Bone marrow (tissue), 2 donors: ENCODE measurements around the gene TLE1.
"Not testable (repeated sequence)": the region's sequence is repeated elsewhere in the genome, so short reads cannot be mapped to it uniquely, and the experiment has no call there.

ENCODE experiments used
- DNase-seq, 2 donors: peaks; one replicate each; lab custom pipeline; 2025; lab: John Stamatoyannopoulos, UW

Gene TLE1

DNA sequence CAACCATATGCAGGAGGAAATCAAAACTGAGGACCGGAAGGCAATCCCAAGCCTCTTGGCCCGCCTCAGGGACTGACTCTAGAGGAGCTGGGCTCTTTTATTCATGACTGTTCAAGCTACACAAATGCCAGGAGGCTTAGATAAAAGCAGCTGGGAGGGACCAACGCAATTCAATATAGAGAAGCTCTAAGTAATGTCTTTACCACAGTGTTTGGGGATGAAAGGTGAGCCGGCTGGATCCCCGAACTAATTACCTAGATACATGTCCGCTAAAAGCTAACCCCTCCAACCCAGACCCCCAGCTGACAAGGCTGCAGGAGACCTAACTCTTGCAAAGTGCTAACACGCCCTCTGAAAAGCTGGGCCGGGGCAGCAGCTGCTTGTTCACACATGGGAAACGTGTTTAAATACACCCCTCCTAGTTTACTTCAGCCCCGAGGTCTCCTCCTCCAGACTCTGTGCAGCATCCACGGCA is 67.5 kb downstream of the TLE1 start:
- no peak for DNase-seq

DNA sequence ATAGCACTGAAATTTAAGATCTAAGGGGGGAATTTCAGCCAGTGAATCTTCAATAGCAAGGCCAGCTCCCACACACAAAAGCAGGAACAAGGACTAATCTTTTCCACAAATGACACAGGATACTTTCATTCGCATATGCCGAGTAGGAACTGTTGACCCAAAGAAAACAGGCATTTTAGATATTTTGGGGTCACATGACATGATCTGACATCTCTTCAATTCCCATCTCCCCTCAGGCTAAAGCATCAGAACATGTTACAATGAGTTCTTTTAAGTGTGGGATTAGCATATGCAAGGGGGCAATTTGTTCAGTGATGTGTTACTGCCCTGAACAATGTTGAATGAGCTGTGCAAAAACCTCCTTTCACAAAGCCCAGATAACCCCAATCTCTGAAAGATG is 68.2 kb downstream of the TLE1 start:
- DNase-seq = no peak

DNA sequence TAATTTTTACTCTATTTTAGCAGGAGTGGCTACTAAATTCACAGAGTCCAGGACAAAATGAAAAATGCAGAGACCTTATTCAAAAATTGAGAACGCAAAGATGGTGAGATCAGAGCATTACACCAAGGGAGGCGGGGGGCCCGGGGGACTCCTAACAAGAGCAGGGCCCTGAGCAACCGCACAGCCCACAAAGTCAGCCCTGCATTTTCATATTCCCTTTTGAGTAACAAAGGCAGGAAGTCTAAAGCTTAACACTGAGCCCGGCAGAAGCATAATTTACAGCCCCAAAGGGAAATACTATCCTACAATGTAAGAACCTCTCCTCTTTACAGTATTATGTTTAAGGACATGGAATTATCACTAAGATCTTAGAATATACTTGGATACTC is 69.4 kb downstream of the TLE1 start:
- no peak for DNase-seq

DNA sequence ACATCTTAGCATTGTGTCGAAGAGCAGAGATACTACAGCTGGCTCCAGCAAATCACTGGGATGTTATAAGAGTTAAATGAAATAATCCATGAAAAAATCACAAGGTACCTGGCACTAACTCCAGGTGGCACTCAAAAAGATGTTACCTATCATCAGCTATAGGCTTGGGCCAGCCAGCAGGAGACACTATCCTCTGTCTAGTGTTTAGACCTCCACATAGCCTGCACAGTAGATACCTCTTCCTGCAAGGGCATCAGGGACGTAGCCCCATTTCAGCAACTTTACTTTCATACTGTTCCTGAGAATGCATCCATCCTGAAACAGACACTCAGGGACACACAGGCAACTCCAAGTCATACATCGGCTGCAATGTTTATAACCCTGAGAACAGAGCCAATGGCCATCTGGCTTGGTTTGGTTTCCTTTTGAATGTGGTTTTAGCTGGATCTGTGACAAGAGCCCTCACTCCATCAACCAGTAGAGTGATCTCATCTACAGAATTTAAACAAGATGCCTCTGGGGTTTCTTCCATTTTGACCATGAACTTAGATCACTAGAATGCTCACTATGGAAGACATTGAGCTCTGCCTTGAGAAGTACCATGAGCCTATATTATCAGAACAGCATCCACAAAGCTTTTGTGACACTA is 69.9 kb downstream of the TLE1 start:
- no peak for DNase-seq

DNA sequence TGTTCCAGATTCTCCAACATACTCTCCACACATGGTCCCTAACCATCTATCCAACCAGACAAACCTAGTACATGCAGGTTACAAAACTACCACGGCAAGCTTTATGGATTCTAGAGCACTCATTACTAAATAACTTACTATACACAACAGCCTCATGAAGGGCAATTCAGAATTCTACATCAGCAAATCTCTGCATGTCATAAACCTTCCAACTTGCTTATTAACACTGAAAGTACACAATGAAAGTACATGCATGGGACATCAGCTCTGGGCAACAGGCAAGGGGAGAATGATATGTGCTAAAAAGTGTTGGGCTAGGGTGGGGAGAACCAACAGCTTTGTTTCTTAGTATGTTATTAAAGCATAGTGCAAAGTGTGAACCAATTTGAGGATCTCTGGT is 70.4 kb downstream of the TLE1 start:
- DNase-seq = no peak

DNA sequence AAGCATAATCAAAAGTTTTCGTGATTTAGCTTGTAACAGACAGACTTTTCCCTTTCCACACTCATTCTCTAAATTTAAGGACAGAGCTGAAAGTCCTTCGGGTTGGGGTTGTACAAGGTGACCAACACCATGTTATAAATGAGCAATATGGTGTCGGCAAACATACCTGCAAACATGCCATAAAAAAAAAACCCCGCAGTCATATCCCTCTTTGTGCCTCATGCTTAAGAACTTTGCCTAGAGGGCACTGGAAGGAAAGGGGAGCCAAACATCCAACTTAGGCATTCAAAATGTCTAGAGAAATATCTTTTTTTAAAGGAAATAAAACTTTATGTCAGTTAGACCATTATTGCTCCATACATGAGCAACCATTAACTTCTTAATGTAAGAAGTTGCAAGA is 73.2 kb downstream of the TLE1 start:
- DNase-seq = no peak

DNA sequence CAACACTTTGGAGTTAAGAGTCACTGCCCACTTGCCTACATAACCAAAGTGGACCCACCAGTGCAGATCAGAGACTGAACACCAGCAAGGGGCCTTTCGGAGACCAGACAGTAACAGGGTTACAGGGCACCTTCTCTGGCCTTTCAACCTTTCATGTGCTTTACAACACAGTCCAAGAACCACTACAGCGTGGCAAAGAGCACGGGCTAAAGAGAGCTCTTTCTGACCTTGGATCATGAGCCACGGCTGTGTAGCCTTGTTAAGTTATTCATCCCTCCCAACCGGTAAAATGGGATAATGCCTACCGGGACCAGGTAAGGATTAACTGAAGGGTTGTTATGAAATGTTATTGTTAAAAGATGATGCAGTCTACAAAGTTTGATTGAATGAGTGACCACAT is 75.0 kb downstream of the TLE1 start:
- DNase-seq = no peak

DNA sequence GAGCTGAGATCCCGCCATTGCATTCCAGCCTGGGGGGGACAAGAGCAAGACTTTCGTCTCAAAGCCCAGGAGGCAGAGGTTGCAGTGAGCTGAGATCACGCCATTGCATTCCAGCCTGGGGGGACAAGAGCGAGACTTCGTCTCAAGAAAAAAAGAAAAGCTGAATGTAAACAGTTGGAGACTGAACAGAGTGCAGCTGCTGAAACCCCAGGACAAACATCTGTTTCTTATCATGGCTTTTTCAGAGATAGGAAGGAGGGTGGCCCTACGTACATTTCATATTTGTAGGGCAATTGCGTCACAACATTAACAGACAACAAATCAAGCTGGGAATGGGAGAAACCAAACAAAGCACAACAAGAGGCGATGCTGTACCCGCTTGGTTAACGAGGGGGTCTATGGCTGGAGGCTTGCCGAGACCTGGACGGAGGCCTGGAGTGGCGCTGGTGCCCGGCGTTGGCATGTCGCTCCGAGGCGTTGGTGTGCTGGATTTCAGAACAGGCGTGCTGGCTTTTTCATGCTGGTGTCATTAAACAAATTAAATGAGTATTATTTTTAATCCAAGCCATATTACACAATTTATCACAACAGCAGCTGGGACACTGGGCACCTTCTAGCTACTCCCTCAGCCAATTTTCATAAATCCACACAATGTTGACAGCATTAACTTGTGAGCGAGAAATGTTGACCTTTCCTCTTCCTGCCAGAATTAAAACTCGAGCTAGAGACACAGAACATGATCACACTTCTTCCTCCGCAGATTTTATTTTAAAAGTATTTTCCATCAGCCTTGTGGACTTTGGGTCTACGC is 76.1 kb downstream of the TLE1 start:
- DNase-seq = no peak

DNA sequence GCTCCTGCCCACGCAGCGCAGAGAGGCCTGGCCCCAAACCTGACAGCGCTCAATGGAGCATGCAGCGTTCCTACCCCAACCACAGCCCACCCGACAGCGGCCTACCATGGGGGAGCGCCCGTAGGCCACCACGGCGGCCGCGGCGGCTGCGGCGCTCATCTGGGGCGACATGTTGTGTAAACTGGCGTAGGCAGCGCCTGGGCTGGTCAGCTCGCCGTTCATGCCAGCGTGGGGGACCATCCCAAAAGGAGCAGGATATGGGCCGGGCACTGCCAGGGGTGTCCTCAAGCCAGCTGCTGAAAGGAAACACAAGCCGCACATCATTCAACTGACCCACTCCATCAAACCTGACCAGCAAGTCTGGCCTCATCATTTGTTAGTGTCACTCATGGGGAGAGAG is 77.7 kb downstream of the TLE1 start:
- no peak for DNase-seq

DNA sequence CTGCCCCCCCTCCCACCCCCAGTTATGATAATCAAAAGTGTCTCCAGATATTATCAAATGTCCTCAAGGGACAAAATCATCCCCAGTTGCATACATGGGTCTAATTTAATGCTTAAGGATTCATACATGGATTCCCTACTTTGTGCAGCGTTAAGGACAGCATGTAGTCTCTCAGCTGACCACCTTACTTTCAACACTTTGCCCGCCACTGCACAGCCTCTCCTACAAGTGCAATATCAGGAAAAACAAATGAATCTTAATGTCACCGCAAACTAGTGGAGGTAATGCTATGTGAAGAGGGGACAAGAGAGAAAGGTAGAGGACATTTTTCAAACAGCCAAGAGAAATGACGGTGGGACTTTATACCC is 78.6 kb downstream of the TLE1 start:
- no peak for DNase-seq

DNA sequence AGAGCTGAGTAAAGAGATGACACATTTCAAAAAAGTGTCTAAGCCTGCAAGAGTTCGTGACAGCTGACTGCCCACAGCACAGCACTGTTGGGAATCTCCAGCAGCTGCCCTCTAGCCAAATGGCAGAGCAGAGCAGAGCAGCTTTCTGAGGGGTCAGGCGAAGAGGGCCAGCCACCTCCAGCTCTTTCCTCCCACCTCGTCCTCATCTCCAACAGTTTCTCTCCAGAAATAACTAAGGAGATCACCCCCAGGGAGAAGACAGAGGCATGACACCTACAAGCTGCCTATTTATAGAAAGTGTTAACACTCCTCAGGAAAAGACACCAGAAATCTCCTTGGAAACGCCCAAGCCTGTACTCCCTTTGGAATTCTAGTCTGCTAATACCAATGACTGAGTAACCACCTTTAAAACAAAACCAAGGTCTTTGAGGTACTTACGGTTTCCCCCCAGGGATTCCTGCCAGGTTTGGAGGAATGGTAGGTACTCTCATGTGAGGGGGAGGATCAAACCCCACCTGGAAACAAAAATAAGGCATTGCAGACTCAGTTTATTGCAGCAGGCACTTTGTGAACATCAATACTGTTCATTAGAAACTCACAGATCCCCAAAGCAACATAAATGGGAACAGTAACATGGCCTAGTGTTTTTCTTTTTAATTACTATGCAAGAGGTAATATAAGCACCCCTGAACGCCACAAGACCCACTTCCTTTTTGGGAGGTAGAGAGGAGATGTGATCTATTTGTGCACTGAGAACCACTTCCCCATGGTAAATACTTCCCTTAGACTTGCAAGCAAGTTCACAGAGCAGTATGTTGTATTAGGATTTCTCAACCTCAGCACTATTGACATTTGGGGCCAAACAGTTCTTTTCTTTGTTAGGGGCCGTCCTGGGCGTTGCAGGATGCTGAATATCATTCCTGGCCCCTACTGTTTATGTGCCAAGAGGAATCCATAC is 79.3 kb downstream of the TLE1 start:
- no peak for DNase-seq

DNA sequence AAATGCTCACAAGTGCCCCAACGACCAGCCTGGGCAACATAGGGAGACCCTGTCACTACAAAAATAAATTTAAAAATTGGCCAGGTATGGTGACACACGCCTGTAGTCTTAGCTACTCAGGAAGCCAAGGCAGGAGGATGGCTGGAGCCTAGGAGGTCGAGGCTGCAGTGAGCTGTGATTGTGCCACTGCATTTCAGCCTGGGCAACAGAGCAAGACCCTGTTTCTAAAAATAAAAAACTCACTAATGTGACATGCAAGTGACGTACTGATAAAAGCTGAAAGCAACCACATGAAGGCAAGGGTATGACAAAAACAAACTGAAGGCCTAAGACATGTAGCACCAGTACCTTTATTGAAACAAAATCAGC is 81.1 kb downstream of the TLE1 start:
- DNase-seq = no peak

DNA sequence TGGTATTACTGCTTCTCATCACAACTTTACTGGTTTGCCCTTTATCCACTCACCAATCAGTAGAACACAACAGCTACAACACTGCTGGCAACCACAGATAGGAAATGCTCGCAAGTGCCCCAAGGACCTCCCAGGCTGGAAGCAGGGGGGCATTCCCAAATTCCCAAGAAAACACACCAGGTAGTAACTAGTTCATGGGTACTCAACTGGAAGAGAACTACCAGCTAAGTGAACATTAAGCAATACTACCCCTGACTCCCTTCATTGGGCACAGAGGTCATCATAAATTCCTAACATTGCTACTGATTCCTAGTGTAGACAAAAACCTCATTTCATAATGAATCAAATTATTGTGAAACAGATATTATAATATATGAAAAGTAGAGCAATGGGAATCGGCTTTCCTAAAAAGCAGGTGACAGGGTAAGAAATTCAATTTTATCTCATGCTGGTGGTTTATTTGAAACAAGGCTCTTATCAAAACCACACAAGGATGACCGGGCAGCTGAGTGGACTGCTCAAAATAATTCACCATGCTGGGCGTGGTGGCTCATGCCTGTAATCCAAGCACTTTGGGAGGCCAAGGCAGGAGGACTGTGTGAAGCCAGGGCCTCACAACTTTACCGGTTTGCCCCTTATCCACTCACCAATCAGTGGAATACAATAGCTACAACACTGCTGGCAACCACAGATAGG is 81.6 kb downstream of the TLE1 start:
- DNase-seq = no peak

DNA sequence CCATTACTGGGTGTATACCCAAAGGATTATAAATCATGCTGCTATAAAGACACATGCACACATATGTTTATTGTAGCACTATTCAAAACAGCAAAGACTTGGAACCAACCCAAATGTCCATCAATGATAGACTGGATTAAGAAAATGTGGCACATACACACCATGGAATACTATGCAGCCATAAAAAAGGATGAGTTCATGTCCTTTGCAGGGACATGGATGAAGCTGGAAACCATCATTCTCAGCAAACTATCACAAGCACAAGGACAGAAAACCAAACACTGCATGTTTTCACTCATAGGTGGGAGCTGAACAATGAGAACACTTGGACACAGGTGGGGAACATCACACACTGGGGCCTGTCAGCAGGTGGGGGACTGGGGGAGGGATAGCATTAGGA is 83.1 kb downstream of the TLE1 start:
- DNase-seq = not testable (repeated sequence)

DNA sequence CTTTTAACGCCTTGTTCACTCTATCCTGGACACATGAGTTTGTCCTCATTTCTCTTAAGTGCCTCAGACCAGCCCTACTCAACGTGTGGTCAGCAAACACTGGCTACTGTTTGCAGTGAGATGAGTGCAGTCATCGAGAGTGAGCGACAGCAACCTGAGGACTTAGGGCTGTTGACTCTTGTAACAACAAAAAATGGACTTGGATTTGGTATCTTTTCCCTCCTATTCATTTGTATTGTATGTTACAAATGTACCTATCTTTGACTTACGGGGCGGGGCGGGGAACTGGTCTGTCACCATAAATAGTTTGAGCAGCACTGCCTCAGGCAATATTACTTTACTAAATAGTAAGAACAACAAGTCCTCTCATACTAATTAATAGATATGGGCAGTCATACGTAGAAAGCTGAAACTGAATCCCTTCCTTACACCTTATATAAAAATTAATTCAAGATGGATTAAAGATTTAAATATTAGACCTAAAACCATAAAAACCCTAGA is 84.1 kb downstream of the TLE1 start:
- no peak for DNase-seq

DNA sequence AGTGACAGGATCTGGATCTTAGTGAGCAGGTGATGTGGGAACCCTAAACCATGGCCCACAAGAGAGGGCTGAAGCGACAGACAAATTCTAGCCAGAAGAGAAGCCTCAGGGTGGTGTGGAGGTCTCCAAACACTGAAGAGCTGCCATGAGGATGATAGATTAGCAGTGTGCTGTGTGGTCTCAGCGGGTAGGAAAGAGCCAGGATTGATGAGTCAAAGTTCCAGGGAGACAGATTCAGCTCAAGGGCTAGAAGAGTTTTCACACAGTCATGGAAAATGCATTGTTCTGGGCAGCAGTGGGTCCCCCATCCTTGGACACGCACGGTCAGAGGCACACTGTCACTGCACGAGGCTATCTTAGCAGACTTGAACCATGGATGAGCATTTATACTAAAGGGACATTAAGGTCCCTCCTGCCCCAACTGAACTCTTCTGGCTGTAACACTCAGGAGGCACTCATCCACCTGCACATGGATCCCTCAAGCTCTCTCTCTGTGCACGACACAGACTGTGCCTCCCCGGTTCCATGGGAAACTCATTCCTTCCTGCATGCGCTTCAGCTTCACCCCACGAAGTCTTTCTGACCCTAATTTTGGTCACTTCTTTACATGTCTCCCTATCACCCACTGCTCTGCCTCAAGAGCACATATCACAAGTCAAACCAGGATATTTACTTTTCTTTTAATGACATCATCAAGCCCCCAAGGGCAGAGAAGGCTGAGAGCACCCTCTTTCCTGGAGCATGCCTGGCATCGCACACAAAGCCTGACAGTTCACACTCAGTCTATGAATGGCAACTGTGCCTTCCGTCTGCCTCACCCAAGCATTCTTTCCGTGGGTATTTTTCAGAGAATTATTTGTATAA is 84.8 kb downstream of the TLE1 start:
- no peak for DNase-seq

DNA sequence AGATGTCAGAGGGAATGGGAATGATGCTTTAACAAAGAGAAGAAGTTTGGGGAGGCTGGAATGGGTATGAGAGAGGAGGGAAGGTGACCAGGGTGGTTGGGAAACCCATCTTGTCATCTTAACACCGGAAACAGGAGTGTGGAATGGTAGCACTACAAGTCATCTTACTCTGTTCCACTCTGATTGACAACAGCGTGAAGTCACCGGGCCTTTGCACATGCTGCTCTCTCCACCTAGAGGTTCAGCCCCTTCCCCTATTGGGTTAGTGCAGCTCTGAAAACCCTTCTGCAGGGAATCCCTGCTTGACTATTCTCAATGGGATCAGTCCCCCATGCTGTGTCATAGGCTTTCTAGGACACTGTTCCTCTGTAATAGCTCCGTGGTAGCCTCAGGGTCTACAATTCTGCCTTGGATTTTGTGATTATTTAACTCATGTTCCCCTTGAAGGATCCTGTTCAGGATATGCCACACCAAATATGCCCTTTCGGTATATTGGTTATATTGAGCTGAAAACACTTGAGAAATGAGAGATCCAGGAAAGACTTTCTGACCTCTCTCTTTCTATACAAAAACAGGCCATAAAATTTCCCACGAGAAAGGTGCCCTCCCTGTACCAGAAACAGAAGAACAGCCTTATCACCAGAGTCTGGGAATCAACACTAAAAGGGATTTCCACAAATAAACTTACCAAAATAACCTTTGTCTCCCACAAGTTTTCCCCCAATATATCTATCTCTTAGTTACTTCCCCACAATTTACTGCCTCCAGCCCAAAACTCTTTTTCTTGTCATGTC is 86.3 kb downstream of the TLE1 start:
- DNase-seq = no peak

DNA sequence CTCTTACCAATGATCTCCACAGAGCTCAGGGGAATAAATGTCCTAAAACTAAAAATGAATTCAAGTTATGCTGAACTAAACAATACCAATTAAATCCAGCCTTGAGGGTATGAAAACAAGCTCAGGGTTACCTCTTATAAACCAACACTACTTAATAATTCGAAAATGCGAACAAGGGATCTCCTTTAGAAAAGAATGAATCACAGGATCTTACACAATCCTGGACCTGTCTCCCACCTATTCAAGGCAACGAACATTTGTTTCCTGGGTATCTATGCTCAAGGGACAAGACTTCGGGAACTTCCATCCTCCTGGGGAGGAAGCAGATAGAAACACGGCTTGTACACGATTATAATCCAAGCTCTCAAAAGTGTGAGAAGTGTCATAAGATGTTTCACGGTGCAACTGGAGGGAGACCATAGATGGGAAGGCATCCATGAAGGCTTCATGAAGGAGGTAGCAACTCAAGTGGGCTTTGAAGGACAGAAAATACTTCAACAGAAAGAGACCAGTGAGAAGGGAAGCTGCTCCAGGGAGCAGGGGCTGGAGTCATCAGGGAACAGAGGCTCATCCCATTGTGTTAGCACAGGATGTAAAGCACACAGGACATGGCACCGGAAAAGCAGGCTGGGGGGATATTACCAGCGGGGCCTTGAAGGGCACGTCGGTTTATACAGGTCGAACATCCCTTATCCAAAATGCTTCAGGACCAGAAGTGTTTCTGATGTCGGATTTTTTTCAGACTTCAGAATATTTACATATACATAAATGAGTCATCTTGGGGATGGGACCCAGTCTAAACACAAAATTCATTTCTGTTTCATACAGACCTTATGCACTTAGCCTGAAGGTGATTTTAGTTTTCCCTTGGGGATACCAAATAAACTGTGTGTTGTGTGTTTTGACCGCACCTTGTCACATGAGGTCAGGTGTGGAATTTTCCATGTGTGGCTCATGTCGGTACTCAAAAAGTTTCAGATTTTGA is 87.4 kb downstream of the TLE1 start:
- DNase-seq = no peak

DNA sequence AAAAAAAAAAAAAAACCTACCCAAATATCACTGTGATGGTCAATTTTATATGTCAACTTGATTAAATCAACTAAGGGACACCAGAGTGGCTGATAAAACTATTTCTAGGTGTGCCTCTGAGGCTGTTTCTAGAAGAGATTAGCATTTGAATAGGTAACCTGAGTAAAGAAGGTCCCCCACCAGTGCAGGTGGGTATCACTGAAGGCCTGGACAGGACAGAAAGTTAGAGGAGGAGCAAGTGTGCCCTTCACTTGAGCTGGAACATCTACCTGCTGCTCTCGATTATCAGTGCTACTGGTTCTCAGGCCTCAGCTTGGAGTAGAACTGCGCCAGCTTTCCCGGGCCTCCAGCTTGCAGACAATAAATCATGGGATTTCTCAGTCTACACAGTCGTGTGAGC is 88.7 kb downstream of the TLE1 start:
- no peak for DNase-seq
